Measurements from ENCODE around the gene EVI2B. TPM values are rescaled to one million over a fixed set of nuclear protein-coding genes. Genes with fewer than 3 reads are reported as not detected.

EVI2B gene
- total RNA-seq, 2 donors from 2014 or later = 14.4 to 18.5 TPM

GRCh38 chr17:31307640-31308039, 6.2 kb downstream of the EVI2B start:
- Histone ChIP-seq H3K36me3 (peaks cover 4% of the 10 kb centered on the region), H3K27ac (no peak overlapping the region), H3K4me1 (ENCODE audit: control insufficient read depth in 1 of 2, low read depth in 2 of 2) (no peaks in the 10 kb centered on the region), H3K27me3 (replicated peaks; ENCODE audit: insufficient read depth) (no peaks in the 10 kb centered on the region), H3K9me3 (no peaks in the 10 kb centered on the region), H3K4me3 (no peak overlapping the region)
- no peak for DNase-seq (ENCODE audit: low spot score)
- TF ChIP-seq CTCF (IDR thresholded peaks at IDR 0.05) = no peak
- ATAC-seq (ENCODE audit: insufficient number of reproducible peaks, low FRiP score, low read depth) = no peak

- Histone ChIP-seq H3K36me3 (peaks cover 2% of the 10 kb centered on the region), H3K4me1 (ENCODE audit: control insufficient read depth in 1 of 2, low read depth in 2 of 2) (no peaks in the 10 kb centered on the region), H3K4me3 (no peak overlapping the region), H3K9me3 (no peaks in the 10 kb centered on the region), H3K27ac (no peak overlapping the region), H3K27me3 (replicated peaks; ENCODE audit: insufficient read depth) (no peaks in the 10 kb centered on the region)
- ATAC-seq (ENCODE audit: insufficient number of reproducible peaks, low FRiP score, low read depth) (no peak), DNase-seq (ENCODE audit: low spot score) (no peak)
- no peak for TF ChIP-seq CTCF (IDR thresholded peaks at IDR 0.05)
Observed at GRCh38 chr17:31299624-31300023, 14.2 kb downstream of the EVI2B start.

GRCh38 chr17:31297090-31297489, 16.8 kb downstream of the EVI2B start, which contains the start of gene OMG:
Gene OMG, minus strand, starts transcription at chr17:31297239. Its CDS starts 908 bp downstream, at chr17:31296331.
- no peak for ATAC-seq (ENCODE audit: insufficient number of reproducible peaks, low FRiP score, low read depth)
- Histone ChIP-seq H3K27me3 (replicated peaks; ENCODE audit: insufficient read depth) (no peaks in the 10 kb centered on the region), H3K9me3 (no peaks in the 10 kb centered on the region), H3K36me3 (no peaks in the 10 kb centered on the region), H3K4me1 (ENCODE audit: control insufficient read depth in 1 of 2, low read depth in 2 of 2) (no peaks in the 10 kb centered on the region), H3K27ac (no peak within 1 kb of the TSS), H3K4me3 (no peak within 1 kb of the TSS)
- TF ChIP-seq CTCF (IDR thresholded peaks at IDR 0.05) = no peak
- DNase-seq (ENCODE audit: low spot score) = no peak

GRCh38 chr17:31296142-31296541, 17.7 kb downstream of the EVI2B start:
- H3K4me3 ChIP-seq = no peak overlapping the region
- H3K27ac ChIP-seq = no peak overlapping the region
- no peaks in the 10 kb centered on the region for H3K4me1 ChIP-seq (ENCODE audit: control insufficient read depth in 1 of 2, low read depth in 2 of 2)
- no peaks in the 10 kb centered on the region for H3K27me3 ChIP-seq (replicated peaks; ENCODE audit: insufficient read depth)
- no peak for DNase-seq (ENCODE audit: low spot score)
- TF ChIP-seq CTCF (IDR thresholded peaks at IDR 0.05) = no peak
- ATAC-seq (ENCODE audit: insufficient number of reproducible peaks, low FRiP score, low read depth) = no peak
- no peaks in the 10 kb centered on the region for H3K9me3 ChIP-seq
- no peaks in the 10 kb centered on the region for H3K36me3 ChIP-seq

GRCh38 chr17:31295489-31295871, 18.4 kb downstream of the EVI2B start:
- H3K4me1 ChIP-seq (ENCODE audit: control insufficient read depth in 1 of 2, low read depth in 2 of 2) = no peaks in the 10 kb centered on the region
- no peaks in the 10 kb centered on the region for H3K36me3 ChIP-seq
- H3K9me3 ChIP-seq = no peaks in the 10 kb centered on the region
- DNase-seq (ENCODE audit: low spot score) = no peak
- no peak overlapping the region for H3K4me3 ChIP-seq
- no peak overlapping the region for H3K27ac ChIP-seq
- TF ChIP-seq CTCF (IDR thresholded peaks at IDR 0.05) = no peak
- H3K27me3 ChIP-seq (replicated peaks; ENCODE audit: insufficient read depth) = no peaks in the 10 kb centered on the region
- no peak for ATAC-seq (ENCODE audit: insufficient number of reproducible peaks, low FRiP score, low read depth)
